GM18951 (cell line): ENCODE measurements around the gene VPS52.

ENCODE experiments used
- POLR2A ChIP-seq: IDR thresholded peaks from 4 replicates; pipeline ENCODE4 v1.6.1; 2011; ENCODE audit warnings: mild to moderate bottlenecking; ENCODE audit not compliant: insufficient read length, insufficient read depth; ENCODE audit errors: extremely low read depth
- in situ Hi-C: fragments of 300-500 bp; cut with MboI; formaldehyde crosslinking; loops from one replicate; pipeline ENCODE4 v1.12.0; 2022; ENCODE audit warnings: low sequenced_read_pairs, mixed read lengths, inconsistent platforms; ENCODE audit not compliant: unreplicated experiment

VPS52 gene

GRCh38 chr6:33297956-33298772 is 26.5 kb upstream of the VPS52 start:
- in situ Hi-C loops: no loop called here
- TF ChIP-seq POLR2A: no peak

- in situ Hi-C loops: no loop called here
- no peak for TF ChIP-seq POLR2A
Observed at GRCh38 chr6:33297406-33297955, 25.8 kb upstream of the VPS52 start.

DNA sequence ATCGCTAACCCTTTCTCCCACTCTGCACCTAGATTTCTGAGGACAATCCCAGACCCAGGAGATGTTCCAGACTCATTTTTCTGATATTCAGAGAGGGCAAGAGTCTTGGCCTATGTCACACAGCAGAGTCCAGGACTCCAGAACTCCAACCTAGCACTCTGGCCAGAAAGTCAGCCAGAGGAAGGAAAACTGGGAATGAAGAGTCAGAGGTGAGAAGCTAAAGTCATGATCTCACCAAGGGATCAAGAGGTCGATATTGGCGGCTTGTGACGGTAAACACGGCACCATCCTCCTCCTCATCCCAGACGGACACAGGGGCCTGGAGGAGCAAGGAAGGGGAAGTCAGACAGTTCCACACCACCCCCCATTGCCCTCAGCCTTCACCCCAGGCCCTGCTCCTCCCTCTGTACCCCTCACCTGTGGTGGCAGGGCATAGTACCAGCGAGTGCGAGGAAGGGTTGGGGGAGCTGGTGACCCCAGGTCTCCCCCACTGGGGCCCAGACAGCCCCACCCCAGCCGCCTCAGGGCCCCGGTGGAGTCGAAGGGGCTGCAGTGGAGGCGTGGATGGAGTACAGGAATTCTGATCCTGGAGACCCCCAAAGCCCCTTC is 25.2 kb upstream of the VPS52 start:
- in situ Hi-C loops: no loop called here
- no peak for TF ChIP-seq POLR2A

GRCh38 chr6:33295621-33296369 is 24.1 kb upstream of the VPS52 start:
- no peak for TF ChIP-seq POLR2A
- in situ Hi-C loops: no loop called here

GRCh38 chr6:33294086-33294823 is 22.6 kb upstream of the VPS52 start:
- in situ Hi-C loops: no loop called here
- TF ChIP-seq POLR2A: no peak

DNA sequence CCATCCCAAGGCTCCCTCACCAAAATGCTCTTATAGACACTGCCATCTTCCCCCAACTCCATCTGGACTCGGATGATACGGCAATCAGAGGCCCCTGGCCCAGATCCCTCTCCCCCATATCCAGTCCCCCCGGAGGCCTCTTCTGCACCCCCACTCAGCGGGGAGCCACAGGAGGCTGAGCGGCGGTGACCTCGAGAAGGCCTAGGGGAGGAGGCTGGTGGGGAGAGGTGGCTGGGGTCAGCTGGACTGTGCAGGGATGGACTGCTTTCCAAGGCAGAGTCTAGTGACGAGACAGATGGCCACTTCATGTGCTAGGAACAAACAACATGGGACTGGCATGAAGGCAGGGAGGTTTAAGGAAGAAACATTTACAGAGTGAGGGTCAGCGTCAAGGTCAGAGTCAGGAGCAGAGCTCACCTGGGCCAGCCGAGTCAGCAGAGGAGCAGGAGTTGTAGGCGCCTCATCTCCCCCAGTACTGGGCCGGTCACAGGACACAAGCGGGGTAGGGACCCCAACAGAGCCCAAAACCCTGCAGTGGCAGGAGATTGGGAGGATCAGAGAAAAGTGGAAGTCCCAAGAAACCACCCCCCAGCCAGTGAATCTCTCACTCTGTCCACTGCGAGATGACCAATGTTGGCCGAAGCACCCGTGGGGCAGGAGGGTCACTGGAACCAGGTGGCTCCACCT is 21.5 kb upstream of the VPS52 start:
- TF ChIP-seq POLR2A: no peak
- in situ Hi-C loops: no loop called here

DNA sequence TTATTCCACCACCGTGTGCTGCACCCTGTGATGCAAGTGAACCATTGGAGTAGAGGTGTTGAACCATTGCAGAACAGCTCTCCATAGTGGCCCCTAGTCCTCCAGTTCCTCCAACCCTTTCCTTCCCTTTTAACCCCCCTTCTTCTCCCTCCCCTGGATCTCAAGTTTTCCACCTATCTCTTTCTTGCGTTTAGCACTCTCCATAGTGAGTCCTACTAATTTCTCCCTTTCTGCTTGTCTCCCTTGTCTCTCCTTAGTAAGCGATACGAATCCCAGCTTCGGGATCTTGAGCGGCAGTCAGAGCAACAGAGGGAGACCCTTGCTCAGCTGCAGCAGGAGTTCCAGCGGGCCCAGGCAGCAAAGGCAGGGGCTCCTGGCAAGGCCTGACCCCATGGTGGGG is 18.8 kb upstream of the VPS52 start:
- in situ Hi-C loops: no loop called here
- TF ChIP-seq POLR2A: no peak

DNA sequence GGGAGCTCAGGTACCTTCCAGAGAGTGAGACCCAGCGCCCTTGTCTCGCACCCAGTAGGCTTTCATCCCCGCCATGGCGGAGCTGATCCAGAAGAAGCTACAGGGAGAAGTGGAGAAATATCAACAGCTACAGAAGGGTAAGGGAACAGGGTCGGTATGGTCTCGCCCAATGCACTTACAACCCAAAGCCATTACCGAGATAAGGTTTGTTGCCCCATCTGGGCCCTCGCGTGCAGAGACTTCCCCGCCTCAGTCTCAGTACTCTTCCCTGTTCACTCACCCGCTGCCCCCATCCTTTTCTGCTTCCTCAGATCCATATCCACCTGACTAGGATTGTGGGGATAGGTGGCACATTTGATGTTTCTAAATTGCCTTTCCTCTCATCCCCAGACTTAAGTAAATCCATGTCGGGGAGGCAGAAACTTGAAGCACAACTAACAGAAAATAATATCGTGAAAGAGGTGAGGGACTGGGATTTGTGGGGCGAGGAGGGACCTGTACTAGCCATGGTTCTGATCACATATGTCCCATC is 18.2 kb upstream of the VPS52 start:
- in situ Hi-C loops: no loop called here
- no peak for TF ChIP-seq POLR2A

- in situ Hi-C loops: no loop called here
- TF ChIP-seq POLR2A: peak; percentile 42
Observed at GRCh38 chr6:33288921-33289783, 17.5 kb upstream of the VPS52 start, which contains the start of the genes PFDN6 and WDR46. Gene PFDN6 (plus strand): TSS chr6:33289601. CDS start chr6:33289857, 256 bp downstream. Gene WDR46 (minus strand): TSS chr6:33289239. CDS start chr6:33289170, 69 bp downstream.

- no peak for TF ChIP-seq POLR2A
- in situ Hi-C loops: no loop called here
Observed at GRCh38 chr6:33288141-33288920, 16.7 kb upstream of the VPS52 start.
